Panc1 (cell line): ENCODE results near the gene CISD1. TPM values are rescaled to one million over a fixed set of nuclear protein-coding genes. Genes with fewer than 3 reads are reported as not detected.

Source experiments
- ATAC-seq: fragments of 200-7000 bp; cut with Tn5 transposase; 2 replicates; pipeline ENCODE4 v1.9.1; 2020; ENCODE audit warnings: mild to moderate bottlenecking, moderate library complexity
- BruUV-seq: library from RNA; stranded (reverse); fragments of 400-500 nt; replicated peaks from 2 replicates; lab custom pipeline; 2021; lab: Mats Ljungman, UMichigan
- CTCF ChIA-PET: fragments of 300-600 bp; sonication (Branson Sonifier 250); formaldehyde crosslinking; loops from one replicate; lab custom pipeline; 2022; ENCODE audit warnings: antibody characterized with exemption; lab: Charles Lee
- POLR2A ChIA-PET: fragments of 300-600 bp; sonication (Branson Sonifier 250); formaldehyde crosslinking; loops from one replicate; lab custom pipeline; 2022; ENCODE audit warnings: antibody characterized with exemption; lab: Charles Lee
- DNase-seq: peaks from one replicate; pipeline ENCODE4 v3.0.0-alpha.2; 2010; ENCODE audit warnings: low read depth, low spot score
- H3K27ac ChIP-seq: 2 replicates; pipeline ENCODE4 v1.5.1; 2011; ENCODE audit warnings: mild to moderate bottlenecking, low read length, inconsistent platforms
- H3K27me3 ChIP-seq: fragments of 200-500 bp; sonication (Bioruptor generic); 2 replicates; pipeline ENCODE4 v1.6.0; 2014; ENCODE audit warnings: low read length, inconsistent platforms; ENCODE audit not compliant: control insufficient read depth, insufficient read depth
- H3K36me3 ChIP-seq: fragments of 200-500 bp; sonication (Bioruptor generic); 2 replicates; pipeline ENCODE4 v1.5.1; 2014; ENCODE audit warnings: inconsistent platforms, mild to moderate bottlenecking, low read length, moderate library complexity; ENCODE audit not compliant: control insufficient read depth, insufficient read depth
- H3K4me1 ChIP-seq: 2 replicates; pipeline ENCODE4 v1.5.1; 2011; ENCODE audit warnings: inconsistent platforms, mild to moderate bottlenecking, low read length, moderate library complexity; ENCODE audit not compliant: control insufficient read depth, insufficient read depth
- H3K4me3 ChIP-seq, 2 experiments: 2 replicates each; pipeline ENCODE4 v1.5.1; 2011 to 2012; ENCODE audit warnings: low read depth in 2 of 2, low read length in 2 of 2, mild to moderate bottlenecking in 2 of 2, inconsistent platforms in 1 of 2, moderate library complexity in 1 of 2
- H3K9me3 ChIP-seq: fragments of 200-500 bp; sonication (Bioruptor generic); 2 replicates; pipeline ENCODE4 v1.5.1; 2014; ENCODE audit warnings: low read depth, mild to moderate bottlenecking, inconsistent platforms, low read length, moderate library complexity; ENCODE audit not compliant: control insufficient read depth, insufficient read depth
- CTCF ChIP-seq: fragments of 450-650 bp; IDR thresholded peaks from 2 replicates; pipeline ENCODE4 v1.5.1; 2017; ENCODE audit warnings: mild to moderate bottlenecking
- POLR2AphosphoS5 ChIP-seq: IDR thresholded peaks from 2 replicates; pipeline ENCODE4 v1.6.1; 2012; ENCODE audit warnings: mild to moderate bottlenecking, low read depth, low read length, moderate library complexity
- REST ChIP-seq, 2 experiments: IDR thresholded peaks; 2 replicates each; pipeline ENCODE4 v1.6.1; 2011 to 2012; ENCODE audit warnings: low read depth in 2 of 2, control low read depth in 1 of 2, low read length in 1 of 2, mild to moderate bottlenecking in 1 of 2, moderate library complexity in 1 of 2; ENCODE audit not compliant: insufficient read depth in 1 of 2
- SIN3A ChIP-seq: IDR thresholded peaks from 2 replicates; pipeline ENCODE4 v1.6.1; 2012; ENCODE audit warnings: low read depth, mild to moderate bottlenecking, low read length, moderate library complexity, borderline replicate concordance; ENCODE audit not compliant: insufficient read depth
- TCF7L2 ChIP-seq: IDR thresholded peaks from 2 replicates; pipeline ENCODE4 v1.6.1; 2011; ENCODE audit warnings: mild to moderate bottlenecking, low read depth, low read length, inconsistent platforms
- in situ Hi-C: cut with HindIII; loops from 2 replicates; pipeline ENCODE4 v1.10.0; 2016; ENCODE audit warnings: low sequenced_read_pairs, low pct_unique_long_range_greater_than_20kb
- intact Hi-C: fragments of 100-400 bp; cut with micrococcal nuclease; formaldehyde crosslinking; loops from one replicate; pipeline ENCODE4 v1.10.0; 2022; ENCODE audit not compliant: unreplicated experiment
- total RNA-seq: library from RNA; stranded (reverse); gene quantifications from one replicate; pipeline ENCODE4 v1.2.1, GENCODE V29; 2021; ENCODE audit not compliant: unreplicated experiment

CISD1 gene
- total RNA-seq, 1 experiment from 2014 or later, result 64.1 TPM

- intact Hi-C loops (no loop called here), in situ Hi-C loops (no loop called here)
- ChIA-PET CTCF (no interaction called here), POLR2A (no interaction called here)
- no peaks in the 10 kb centered on the region for H3K36me3 ChIP-seq
- no peak for TF ChIP-seq POLR2AphosphoS5
- TF ChIP-seq SIN3A, result no peak
- TF ChIP-seq REST (IDR thresholded peaks at IDR 0.05; ENCODE audit: insufficient read depth in 1 of 2, low read depth in 2 of 2, low read length in 1 of 2), result no peak
- TF ChIP-seq TCF7L2, result no peak
- TF ChIP-seq CTCF, result no peak
- no peaks in the 10 kb centered on the region for H3K9me3 ChIP-seq
- no peak overlapping the region for H3K27ac ChIP-seq
- BruUV-seq, result no TSS peak
- DNase-seq, result no peak
- H3K27me3 ChIP-seq, result no peaks in the 10 kb centered on the region
- peaks cover 22% of the 10 kb centered on the region; the same call in 1 of the 2 replicates for H3K4me1 ChIP-seq
- ATAC-seq, result no peak
- H3K4me3 ChIP-seq, result no peak overlapping the region
Observed at GRCh38 chr10:58262766-58263165, 6.2 kb upstream of the CISD1 start.

- Histone ChIP-seq H3K4me1 (peaks cover 22% of the 10 kb centered on the region; the same call in 1 of the 2 replicates), H3K36me3 (no peaks in the 10 kb centered on the region), H3K27me3 (no peaks in the 10 kb centered on the region), H3K27ac (peak overlapping the region; percentile 88; the same call in 1 of the 2 replicates), H3K9me3 (no peaks in the 10 kb centered on the region), H3K4me3 (peak overlapping the region in 1 of 2 experiments; percentile 97; a peak in 3 of 4 replicates)
- POLR2A ChIA-PET, result no interaction called here
- intact Hi-C loops (no loop called here), in situ Hi-C loops (no loop called here)
- no TSS peak for BruUV-seq
- no peak for ATAC-seq
- CTCF ChIA-PET, result no interaction called here
- TF ChIP-seq CTCF (no peak), TCF7L2 (no peak), POLR2AphosphoS5 (no peak), REST (IDR thresholded peaks at IDR 0.05; ENCODE audit: insufficient read depth in 1 of 2, low read depth in 2 of 2, low read length in 1 of 2) (no peak), SIN3A (no peak)
- DNase-seq, result no peak
Observed at GRCh38 chr10:58264780-58265179, 4.2 kb upstream of the CISD1 start.
